Measurements from ENCODE around the gene KNG1.

The KNG1 gene

DNA sequence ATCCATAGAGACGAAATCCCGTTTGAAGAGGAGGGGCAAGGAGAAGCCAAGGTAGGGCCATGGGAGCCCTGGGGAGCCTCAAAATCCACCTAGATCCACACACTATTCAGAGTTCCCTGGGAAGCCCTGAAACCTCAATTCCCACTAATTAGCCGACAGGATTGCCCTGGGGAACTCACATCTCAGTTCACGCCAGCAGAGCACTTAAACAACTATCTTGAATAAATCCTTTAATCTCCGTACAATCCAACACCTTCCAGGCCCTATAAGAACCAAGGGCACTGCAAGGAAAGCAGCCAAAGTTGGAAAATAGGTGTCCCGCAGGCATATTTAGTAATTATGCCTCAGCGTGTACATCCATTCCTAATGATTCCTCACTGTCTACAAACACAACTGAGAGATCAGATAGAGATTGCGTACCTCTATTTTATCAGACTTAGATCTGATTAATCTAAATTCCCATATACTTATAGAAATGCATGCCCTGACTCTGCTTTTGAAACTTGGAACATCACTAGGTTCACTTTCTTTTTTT is 40.6 kb downstream of the KNG1 start:
- DNase-seq (ENCODE audit: low read depth in 2 of 2) = no peak
- TF ChIP-seq, protein P1, sequence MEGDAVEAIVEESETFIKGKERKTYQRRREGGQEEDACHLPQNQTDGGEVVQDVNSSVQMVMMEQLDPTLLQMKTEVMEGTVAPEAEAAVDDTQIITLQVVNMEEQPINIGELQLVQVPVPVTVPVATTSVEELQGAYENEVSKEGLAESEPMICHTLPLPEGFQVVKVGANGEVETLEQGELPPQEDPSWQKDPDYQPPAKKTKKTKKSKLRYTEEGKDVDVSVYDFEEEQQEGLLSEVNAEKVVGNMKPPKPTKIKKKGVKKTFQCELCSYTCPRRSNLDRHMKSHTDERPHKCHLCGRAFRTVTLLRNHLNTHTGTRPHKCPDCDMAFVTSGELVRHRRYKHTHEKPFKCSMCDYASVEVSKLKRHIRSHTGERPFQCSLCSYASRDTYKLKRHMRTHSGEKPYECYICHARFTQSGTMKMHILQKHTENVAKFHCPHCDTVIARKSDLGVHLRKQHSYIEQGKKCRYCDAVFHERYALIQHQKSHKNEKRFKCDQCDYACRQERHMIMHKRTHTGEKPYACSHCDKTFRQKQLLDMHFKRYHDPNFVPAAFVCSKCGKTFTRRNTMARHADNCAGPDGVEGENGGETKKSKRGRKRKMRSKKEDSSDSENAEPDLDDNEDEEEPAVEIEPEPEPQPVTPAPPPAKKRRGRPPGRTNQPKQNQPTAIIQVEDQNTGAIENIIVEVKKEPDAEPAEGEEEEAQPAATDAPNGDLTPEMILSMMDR (IDR thresholded peaks at IDR 0.05; ENCODE audit: low read depth, low read length) = no peak
- H3K4me3 ChIP-seq (replicated peaks in 1 of 2; ENCODE audit: low read depth in 2 of 2, low read length in 2 of 2) = no peak overlapping the region

DNA sequence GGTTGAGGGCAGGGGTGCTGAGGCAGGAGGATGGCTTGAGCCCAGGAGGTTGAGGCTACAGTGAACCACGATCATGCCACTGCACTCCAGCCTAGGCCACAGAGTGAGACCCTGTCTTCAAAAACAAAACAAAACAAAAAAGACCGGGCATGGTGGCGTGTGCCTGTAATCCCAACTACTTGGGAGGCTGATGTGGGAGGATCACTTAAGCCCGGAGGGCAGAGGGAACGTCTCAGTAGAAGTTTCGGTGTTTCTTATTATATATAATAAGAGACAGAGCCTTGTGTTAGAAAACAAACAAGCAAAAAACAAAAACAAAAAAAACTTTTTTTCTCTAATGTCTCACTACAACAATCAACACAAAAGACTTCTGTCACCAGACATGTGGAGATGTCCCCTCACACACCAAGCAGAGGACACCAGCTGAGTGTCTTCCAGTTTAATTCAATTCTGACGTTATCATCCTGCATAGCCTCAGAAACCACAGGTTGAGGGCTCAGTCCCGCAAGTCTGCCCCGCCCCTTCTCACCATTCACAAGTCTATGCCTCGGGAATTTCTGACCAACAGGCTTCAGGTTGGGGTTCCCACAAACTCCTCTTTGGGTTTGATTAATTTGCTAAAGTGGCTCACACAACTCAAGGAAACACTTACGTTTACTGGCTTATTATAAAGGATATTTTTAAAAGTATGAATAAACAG is 42.2 kb downstream of the KNG1 start:
- DNase-seq (ENCODE audit: low read depth in 2 of 2) = no peak
- H3K4me3 ChIP-seq (replicated peaks in 1 of 2; ENCODE audit: low read depth in 2 of 2, low read length in 2 of 2) = no peak overlapping the region
- TF ChIP-seq, protein P1 (IDR thresholded peaks at IDR 0.05; ENCODE audit: low read depth, low read length) = no peak

DNA sequence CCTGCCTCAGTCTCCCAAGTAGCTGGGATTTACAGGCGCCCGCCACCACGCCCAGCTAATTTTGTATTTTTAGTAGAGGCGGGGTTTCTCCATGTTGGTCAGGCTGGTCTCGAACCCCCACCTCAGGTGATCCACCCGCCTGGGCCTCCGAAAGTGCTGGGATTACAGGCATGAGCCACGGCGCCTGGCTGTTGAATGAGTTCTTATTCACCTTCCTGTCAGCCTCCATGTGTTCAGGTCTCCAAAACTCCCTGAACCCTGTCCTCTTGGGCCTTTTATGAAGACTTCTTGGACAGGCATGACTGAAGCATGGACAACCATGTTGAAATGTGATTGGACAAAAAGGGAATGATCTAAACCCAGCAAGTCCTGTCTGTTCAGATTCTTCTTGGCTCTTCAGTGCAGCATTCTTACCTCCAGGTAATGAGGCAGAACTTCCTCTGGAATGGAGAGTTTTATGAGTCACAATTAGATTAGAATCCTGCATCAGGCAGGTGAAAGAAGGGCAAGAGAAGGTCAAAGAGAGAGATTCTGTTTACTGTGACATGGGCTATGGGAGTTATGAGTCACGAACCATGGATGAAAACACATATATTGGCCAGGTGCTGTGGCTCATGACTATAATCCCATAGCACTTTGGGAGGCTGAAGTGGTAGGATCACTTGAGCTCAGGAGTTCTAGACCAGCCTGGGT is 43.1 kb downstream of the KNG1 start:
- no peak for DNase-seq (ENCODE audit: low read depth in 2 of 2)
- H3K4me3 ChIP-seq (replicated peaks in 1 of 2; ENCODE audit: low read depth in 2 of 2, low read length in 2 of 2) = no peak overlapping the region
- TF ChIP-seq, protein P1 (IDR thresholded peaks at IDR 0.05; ENCODE audit: low read depth, low read length) = no peak

DNA sequence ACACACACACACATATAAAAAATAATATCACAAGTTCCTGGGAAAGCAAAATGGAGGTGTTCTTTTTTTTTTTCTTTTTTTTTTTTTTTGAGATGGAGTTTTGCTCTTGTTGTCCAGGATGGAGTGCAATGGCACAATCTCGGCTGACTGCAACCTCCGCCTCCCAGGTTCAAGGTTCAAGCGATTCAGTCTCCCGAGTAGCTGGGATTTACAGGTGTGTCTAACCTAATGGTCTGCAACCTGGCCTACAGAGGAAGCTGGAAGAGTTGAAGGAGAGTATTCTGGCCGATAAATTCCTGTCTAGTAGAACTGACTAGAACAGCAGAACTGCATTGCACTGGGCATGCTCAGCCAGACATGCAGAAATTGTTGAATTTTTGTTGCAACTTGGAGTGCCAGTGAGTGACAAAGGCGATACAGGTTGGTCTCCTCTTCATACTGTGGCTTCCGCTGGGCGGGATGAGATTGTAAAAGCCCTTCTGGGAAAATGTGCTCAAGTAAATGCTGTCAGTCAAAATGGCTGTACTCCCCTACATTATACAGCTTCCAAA is 43.8 kb downstream of the KNG1 start:
- no peak overlapping the region for H3K4me3 ChIP-seq (replicated peaks in 1 of 2; ENCODE audit: low read depth in 2 of 2, low read length in 2 of 2)
- no peak for DNase-seq (ENCODE audit: low read depth in 2 of 2)
- TF ChIP-seq, protein P1 (IDR thresholded peaks at IDR 0.05; ENCODE audit: low read depth, low read length) = no peak

DNA sequence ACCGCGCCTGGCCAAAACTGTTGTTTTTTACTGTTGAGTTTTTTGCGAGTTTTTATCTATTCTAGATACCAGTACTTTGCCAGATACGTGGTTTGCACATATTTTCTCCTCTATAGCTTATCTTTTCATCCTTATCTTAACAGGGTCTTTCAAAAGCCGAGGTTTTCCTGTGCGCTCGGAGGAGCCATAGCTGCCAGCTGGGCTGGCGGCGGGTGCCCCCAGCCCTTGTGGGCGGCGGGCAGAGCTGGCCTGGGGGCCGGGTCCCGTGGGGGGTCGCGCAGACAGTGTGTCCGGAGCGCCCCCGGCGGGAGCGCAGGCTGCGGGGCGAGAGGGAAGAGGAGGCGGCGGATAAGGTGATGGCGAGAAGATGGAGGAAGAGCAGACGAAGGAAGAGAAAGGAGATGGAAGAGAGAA is 55.1 kb downstream of the KNG1 start:
- DNase-seq (ENCODE audit: low read depth in 2 of 2) = no peak
- TF ChIP-seq, protein P1 (IDR thresholded peaks at IDR 0.05; ENCODE audit: low read depth, low read length) = no peak
- H3K4me3 ChIP-seq (replicated peaks in 1 of 2; ENCODE audit: low read depth in 2 of 2, low read length in 2 of 2) = peak overlapping the region; percentile 23 to 35

DNA sequence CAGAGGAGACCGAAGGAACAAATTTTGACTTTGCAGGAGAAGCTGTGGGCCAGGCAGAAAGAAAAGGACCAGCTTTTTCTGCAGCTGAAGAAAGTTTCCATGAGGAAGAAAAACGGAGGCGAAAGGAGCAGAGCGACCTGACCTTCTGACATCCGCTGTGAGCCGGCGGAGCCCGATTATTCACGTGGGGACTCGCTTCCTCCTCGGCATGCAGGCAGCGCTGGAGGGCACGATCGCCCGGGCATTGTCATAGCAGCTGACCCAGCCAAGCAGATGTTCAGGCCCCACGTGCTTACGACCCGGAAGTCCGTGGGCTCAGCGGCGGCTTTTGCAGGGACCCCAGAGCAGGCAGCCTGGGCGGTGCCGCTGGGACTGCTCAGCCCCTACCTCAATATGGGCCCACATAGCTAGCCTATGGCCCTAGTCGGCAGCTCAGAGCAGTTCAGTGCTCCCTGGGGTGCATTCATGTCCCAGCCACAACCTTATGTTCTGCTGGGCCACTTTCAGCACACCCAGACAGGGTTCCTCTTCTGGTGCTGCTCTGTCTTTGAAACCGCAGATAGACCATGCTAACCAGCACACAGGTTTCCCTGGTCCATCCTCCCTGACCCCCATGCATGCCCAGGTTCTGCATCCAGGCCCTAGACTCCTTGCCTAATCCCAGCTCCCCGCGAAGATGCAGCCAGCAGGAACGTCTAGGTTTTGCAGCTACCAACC is 55.7 kb downstream of the KNG1 start:
- DNase-seq (ENCODE audit: low read depth in 2 of 2) = peak; percentile 46 to 47
- peak overlapping the region; percentile 23 to 35 for H3K4me3 ChIP-seq (replicated peaks in 1 of 2; ENCODE audit: low read depth in 2 of 2, low read length in 2 of 2)
- TF ChIP-seq, protein P1 (IDR thresholded peaks at IDR 0.05; ENCODE audit: low read depth, low read length) = no peak
